Neural progenitor cell (in vitro differentiated cells): Measurements from ENCODE around the gene LYRM4.

Experiments
- EZH2 ChIP-seq: fragments of 200-600 bp; sonication (generic); IDR thresholded peaks from 2 replicates; pipeline ENCODE4 v1.6.1; 2017; ENCODE audit warnings: antibody characterized with exemption, mild to moderate bottlenecking, moderate library complexity
- EZH2phosphoT487 ChIP-seq: fragments of 200-600 bp; sonication (generic); IDR thresholded peaks from 2 replicates; pipeline ENCODE4 v1.6.1; 2017; ENCODE audit warnings: antibody characterized with exemption
- TF ChIP-seq, protein P1 (sequence below): fragments of 200-600 bp; sonication (generic); IDR thresholded peaks from 2 replicates; pipeline ENCODE4 v1.5.1; 2017; ENCODE audit warnings: antibody characterized with exemption, mild to moderate bottlenecking

DNA sequence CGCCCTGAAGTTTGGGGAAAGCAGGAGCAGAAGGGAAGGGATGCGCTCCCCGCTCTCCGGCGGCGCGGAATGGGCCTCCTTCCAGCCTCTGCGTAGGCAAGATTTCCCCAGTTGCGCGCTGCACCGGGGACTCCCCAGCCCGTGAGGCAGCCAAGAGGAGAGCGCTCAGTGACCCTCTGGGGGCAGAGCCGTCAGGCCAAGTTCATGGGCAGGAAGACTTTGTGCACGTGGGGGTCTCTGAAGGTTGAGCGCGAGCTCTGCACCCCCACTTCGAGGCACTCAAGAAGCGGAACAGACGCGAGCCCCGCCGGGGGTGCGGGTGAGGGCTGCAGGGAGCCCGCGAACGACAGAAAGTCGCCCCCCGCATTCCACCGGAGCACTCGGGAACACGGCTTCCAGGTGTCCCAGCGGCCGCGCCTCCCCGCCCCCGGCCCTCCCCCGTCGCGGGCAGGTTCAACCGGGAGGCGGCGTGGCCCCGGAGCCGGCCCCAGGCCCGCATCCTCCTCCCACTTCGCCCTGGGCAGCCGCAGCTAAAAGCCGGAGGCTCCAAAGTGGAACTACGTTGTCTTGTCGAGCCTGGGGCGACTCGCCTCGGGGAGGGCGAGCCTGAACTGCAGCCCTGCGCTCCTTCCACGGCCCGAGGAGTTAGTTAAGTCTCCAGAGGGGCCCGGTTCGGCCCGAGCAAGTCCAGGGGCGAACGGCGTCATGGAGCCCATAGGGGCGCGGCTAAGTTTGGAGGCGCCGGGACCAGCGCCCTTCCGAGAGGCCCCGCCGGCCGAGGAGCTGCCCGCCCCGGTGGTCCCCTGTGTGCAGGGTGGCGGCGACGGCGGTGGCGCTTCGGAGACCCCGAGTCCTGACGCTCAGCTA, 175.7 kb downstream of the LYRM4 start, which contains the start of gene PPP1R3G:
- TF ChIP-seq, protein P1, sequence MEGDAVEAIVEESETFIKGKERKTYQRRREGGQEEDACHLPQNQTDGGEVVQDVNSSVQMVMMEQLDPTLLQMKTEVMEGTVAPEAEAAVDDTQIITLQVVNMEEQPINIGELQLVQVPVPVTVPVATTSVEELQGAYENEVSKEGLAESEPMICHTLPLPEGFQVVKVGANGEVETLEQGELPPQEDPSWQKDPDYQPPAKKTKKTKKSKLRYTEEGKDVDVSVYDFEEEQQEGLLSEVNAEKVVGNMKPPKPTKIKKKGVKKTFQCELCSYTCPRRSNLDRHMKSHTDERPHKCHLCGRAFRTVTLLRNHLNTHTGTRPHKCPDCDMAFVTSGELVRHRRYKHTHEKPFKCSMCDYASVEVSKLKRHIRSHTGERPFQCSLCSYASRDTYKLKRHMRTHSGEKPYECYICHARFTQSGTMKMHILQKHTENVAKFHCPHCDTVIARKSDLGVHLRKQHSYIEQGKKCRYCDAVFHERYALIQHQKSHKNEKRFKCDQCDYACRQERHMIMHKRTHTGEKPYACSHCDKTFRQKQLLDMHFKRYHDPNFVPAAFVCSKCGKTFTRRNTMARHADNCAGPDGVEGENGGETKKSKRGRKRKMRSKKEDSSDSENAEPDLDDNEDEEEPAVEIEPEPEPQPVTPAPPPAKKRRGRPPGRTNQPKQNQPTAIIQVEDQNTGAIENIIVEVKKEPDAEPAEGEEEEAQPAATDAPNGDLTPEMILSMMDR, result no peak
- TF ChIP-seq EZH2 (peak; percentile 83), EZH2phosphoT487 (peak; percentile 69)
